HL-60/S4 (cell line): Measurements from ENCODE around the gene SLC9A9.
"Not testable (repeated sequence)": the region's sequence is repeated elsewhere in the genome, so short reads cannot be mapped to it uniquely, and the experiment has no call there.

ENCODE experiments used
- in situ Hi-C: fragments of 300-500 bp; cut with MboI; formaldehyde crosslinking; loops from 2 replicates; pipeline ENCODE4 v1.14.3; 2022; ENCODE audit warnings: low sequenced_read_pairs

Gene SLC9A9

GRCh38 chr3:143847787-143848631, at the start of gene SLC9A9:
Gene SLC9A9, minus strand, starts transcription at chr3:143848468. Its CDS starts 146 bp downstream, at chr3:143848322.
- in situ Hi-C loops: no loop called here

GRCh38 chr3:143897576-143898295, 49.5 kb upstream of the SLC9A9 start:
- in situ Hi-C loops: no loop called here

- in situ Hi-C loops: no loop called here
Observed at GRCh38 chr3:143896486-143896885, 48.2 kb upstream of the SLC9A9 start.

GRCh38 chr3:143895805-143896204, 47.5 kb upstream of the SLC9A9 start:
- in situ Hi-C loops: no loop called here

GRCh38 chr3:143888846-143889245, 40.6 kb upstream of the SLC9A9 start:
- in situ Hi-C loops: no loop called here

GRCh38 chr3:143888166-143888565, 39.9 kb upstream of the SLC9A9 start:
- in situ Hi-C loops: no loop called here

- in situ Hi-C loops: no loop called here
Observed at GRCh38 chr3:143885780-143886427, 37.6 kb upstream of the SLC9A9 start.

- in situ Hi-C loops: no loop called here
Observed at GRCh38 chr3:143884861-143885260, 36.6 kb upstream of the SLC9A9 start.

GRCh38 chr3:143883151-143883550, 34.9 kb upstream of the SLC9A9 start:
- in situ Hi-C loops: no loop called here

- in situ Hi-C loops: no loop called here
Observed at GRCh38 chr3:143881095-143881494, 32.8 kb upstream of the SLC9A9 start.

GRCh38 chr3:143875546-143875945, 27.3 kb upstream of the SLC9A9 start:
- in situ Hi-C loops: no loop called here

GRCh38 chr3:143873553-143873952, 25.3 kb upstream of the SLC9A9 start:
- in situ Hi-C loops: not testable (repeated sequence)

- in situ Hi-C loops: no loop called here
Observed at GRCh38 chr3:143865302-143865701, 17.0 kb upstream of the SLC9A9 start.

GRCh38 chr3:143859465-143860203, 11.4 kb upstream of the SLC9A9 start:
- in situ Hi-C loops: no loop called here

- in situ Hi-C loops: no loop called here
Observed at GRCh38 chr3:143856252-143856970, 8.1 kb upstream of the SLC9A9 start.

GRCh38 chr3:143855183-143855582, 6.9 kb upstream of the SLC9A9 start:
- in situ Hi-C loops: no loop called here

GRCh38 chr3:143851331-143852017, 3.2 kb upstream of the SLC9A9 start:
- in situ Hi-C loops: no loop called here

GRCh38 chr3:143850877-143851276, 2.6 kb upstream of the SLC9A9 start:
- in situ Hi-C loops: no loop called here

- in situ Hi-C loops: no loop called here
Observed at GRCh38 chr3:143849854-143850549, 1.7 kb upstream of the SLC9A9 start.
